Fibroblast of lung (primary cell): Measurements from ENCODE around the gene RNF215.

Experiments
- CTCF ChIP-seq, 2 donors: IDR thresholded peaks in 1 of 2; conservative IDR thresholded peaks in 1 of 2; 1 replicate in 1 of 2; 2 replicates in 1 of 2; pipeline ENCODE4 v1.5.1; 2011 to 2012; ENCODE audit warnings: low read length in 2 of 2, control low read depth in 1 of 2, inconsistent platforms in 1 of 2, low read depth in 1 of 2, mild to moderate bottlenecking in 1 of 2
- EZH2 ChIP-seq: IDR thresholded peaks from 2 replicates; pipeline ENCODE4 v1.5.1; 2012; ENCODE audit warnings: low read length, control low read depth, mild to moderate bottlenecking; ENCODE audit errors: missing control alignments

GRCh38 chr22:30337461-30337778, 49.8 kb downstream of the RNF215 start:
- TF ChIP-seq CTCF (conservative IDR thresholded peaks at IDR 0.05 in 1 of 2, IDR thresholded peaks at IDR 0.05 in 1 of 2; ENCODE audit: low read depth in 1 of 2, low read length in 2 of 2) (no peak), EZH2 (no peak)
